Stimulated activated CD8-positive, alpha-beta memory T cell treated with anti-CD3 and anti-CD28 coated beads, Interleukin-4, amount 100 ng/mL, for 4 hours (primary cell): Measurements from ENCODE around the gene NINL.
"Not testable (repeated sequence)": the region's sequence is repeated elsewhere in the genome, so short reads cannot be mapped to it uniquely, and the experiment has no call there.

Experiments
- DNase-seq, 2 donors: peaks; one replicate each; pipeline ENCODE4 v3.0.0-alpha.2; 2020; ENCODE audit warnings: low read depth in 2 of 2, low spot score in 1 of 2

NINL gene

GRCh38 chr20:25592135-25592852 lies 7.0 kb upstream of the NINL start:
- no peak for DNase-seq

- not testable (repeated sequence) for DNase-seq
Observed at GRCh38 chr20:25590778-25591177, 5.4 kb upstream of the NINL start.

GRCh38 chr20:25588491-25588890 lies 3.2 kb upstream of the NINL start:
- DNase-seq, result no peak

- no peak for DNase-seq
Observed at GRCh38 chr20:25587536-25587935, 2.2 kb upstream of the NINL start.

- no peak for DNase-seq
Observed at GRCh38 chr20:25586877-25587276, 1.5 kb upstream of the NINL start.

GRCh38 chr20:25583607-25584006 lies 1.7 kb downstream of the NINL start:
- not testable (repeated sequence) for DNase-seq

GRCh38 chr20:25580711-25581110 lies 4.6 kb downstream of the NINL start:
- no peak for DNase-seq

GRCh38 chr20:25579081-25579770 lies 6.1 kb downstream of the NINL start:
- no peak for DNase-seq

GRCh38 chr20:25576783-25577530 lies 8.4 kb downstream of the NINL start:
- no peak for DNase-seq

- no peak for DNase-seq
Observed at GRCh38 chr20:25574411-25574810, 10.9 kb downstream of the NINL start.

GRCh38 chr20:25573288-25574251 lies 11.8 kb downstream of the NINL start:
- no peak for DNase-seq

GRCh38 chr20:25571817-25572216 lies 13.5 kb downstream of the NINL start:
- no peak for DNase-seq

GRCh38 chr20:25571240-25571639 lies 14.1 kb downstream of the NINL start:
- DNase-seq, result no peak

GRCh38 chr20:25570148-25570530 lies 15.2 kb downstream of the NINL start:
- no peak for DNase-seq

- DNase-seq, result no peak
Observed at GRCh38 chr20:25567286-25567685, 18.0 kb downstream of the NINL start.

GRCh38 chr20:25566821-25567220 lies 18.5 kb downstream of the NINL start:
- DNase-seq, result no peak

GRCh38 chr20:25565578-25566157 lies 19.7 kb downstream of the NINL start:
- no peak for DNase-seq

- no peak for DNase-seq
Observed at GRCh38 chr20:25563876-25564275, 21.5 kb downstream of the NINL start.

GRCh38 chr20:25563362-25563761 lies 22.0 kb downstream of the NINL start:
- no peak for DNase-seq

GRCh38 chr20:25561771-25562170 lies 23.6 kb downstream of the NINL start:
- DNase-seq, result not testable (repeated sequence)
